ENCODE measurements around the gene INTS7. TPM values are rescaled to one million over a fixed set of nuclear protein-coding genes. Genes with fewer than 3 reads are reported as not detected.

Gene INTS7
- total and polyA plus RNA-seq, 2 experiments from 2014 or later: 11.8 to 15.5 TPM

DNA sequence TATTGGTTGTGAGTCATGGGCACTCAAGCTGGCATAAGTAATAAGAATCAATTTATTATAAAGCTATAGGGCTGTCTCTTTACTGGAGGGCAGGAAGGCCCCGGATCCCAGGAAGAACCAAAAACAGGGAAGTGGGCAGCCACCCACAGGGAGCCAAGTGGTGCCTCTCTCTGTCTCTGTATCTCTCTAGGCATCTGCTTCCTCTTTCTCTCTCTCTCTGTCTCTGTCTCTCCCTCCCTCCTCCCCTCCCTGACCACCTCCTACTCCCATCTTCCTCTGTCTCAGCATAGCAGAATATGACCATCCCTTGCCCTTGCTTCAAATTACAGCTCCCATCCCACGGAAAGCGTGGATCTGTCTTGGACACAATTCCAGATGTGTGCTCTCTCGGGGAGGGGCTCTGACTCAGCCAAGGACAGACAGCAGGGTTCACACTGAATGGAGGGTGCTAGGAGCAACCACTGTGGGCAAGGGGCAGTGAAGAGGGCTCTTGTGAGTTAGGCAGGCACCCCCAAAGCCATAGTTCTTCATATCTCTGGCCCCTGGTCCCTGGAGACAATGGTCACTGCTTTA lies 124.4 kb downstream of the INTS7 start:
- Histone ChIP-seq H3K9me2 (replicated peaks; ENCODE audit: insufficient read depth) (no peaks in the 10 kb centered on the region), H4K20me1 (ENCODE audit: insufficient read depth, poor library complexity, severe bottlenecking) (no peaks in the 10 kb centered on the region), H3K4me3 (no peak overlapping the region), H2AFZ (no peak overlapping the region), H3K4me2 (peak overlapping the region; percentile 45), H3K4me1 (ENCODE audit: insufficient read depth) (peaks cover 21% of the 10 kb centered on the region), H3K9me3 (ENCODE audit: low read depth) (no peaks in the 10 kb centered on the region), H3K36me3 (replicated peaks; ENCODE audit: insufficient read depth, low read depth) (no peaks in the 10 kb centered on the region), H3K79me2 (no peaks in the 10 kb centered on the region), H3K27ac (peak overlapping the region; percentile 87), H3K27me3 (no peaks in the 10 kb centered on the region)
- DNase-seq (ENCODE audit: low spot score): no peak
- WGBS (ENCODE audit: low lambda C conversion rate, missing lambda C conversion rate): 70% methylated on average over 4 of the region's 4 CpGs
- no peak for TF ChIP-seq EZH2phosphoT487 (IDR thresholded peaks at IDR 0.05; ENCODE audit: low read depth, severe bottlenecking, unreplicated experiment)
- TF ChIP-seq, protein P1, sequence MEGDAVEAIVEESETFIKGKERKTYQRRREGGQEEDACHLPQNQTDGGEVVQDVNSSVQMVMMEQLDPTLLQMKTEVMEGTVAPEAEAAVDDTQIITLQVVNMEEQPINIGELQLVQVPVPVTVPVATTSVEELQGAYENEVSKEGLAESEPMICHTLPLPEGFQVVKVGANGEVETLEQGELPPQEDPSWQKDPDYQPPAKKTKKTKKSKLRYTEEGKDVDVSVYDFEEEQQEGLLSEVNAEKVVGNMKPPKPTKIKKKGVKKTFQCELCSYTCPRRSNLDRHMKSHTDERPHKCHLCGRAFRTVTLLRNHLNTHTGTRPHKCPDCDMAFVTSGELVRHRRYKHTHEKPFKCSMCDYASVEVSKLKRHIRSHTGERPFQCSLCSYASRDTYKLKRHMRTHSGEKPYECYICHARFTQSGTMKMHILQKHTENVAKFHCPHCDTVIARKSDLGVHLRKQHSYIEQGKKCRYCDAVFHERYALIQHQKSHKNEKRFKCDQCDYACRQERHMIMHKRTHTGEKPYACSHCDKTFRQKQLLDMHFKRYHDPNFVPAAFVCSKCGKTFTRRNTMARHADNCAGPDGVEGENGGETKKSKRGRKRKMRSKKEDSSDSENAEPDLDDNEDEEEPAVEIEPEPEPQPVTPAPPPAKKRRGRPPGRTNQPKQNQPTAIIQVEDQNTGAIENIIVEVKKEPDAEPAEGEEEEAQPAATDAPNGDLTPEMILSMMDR (IDR thresholded peaks at IDR 0.05; ENCODE audit: poor library complexity): no peak
- no peak for TF ChIP-seq EZH2 (IDR thresholded peaks at IDR 0.05; ENCODE audit: borderline replicate concordance)

DNA sequence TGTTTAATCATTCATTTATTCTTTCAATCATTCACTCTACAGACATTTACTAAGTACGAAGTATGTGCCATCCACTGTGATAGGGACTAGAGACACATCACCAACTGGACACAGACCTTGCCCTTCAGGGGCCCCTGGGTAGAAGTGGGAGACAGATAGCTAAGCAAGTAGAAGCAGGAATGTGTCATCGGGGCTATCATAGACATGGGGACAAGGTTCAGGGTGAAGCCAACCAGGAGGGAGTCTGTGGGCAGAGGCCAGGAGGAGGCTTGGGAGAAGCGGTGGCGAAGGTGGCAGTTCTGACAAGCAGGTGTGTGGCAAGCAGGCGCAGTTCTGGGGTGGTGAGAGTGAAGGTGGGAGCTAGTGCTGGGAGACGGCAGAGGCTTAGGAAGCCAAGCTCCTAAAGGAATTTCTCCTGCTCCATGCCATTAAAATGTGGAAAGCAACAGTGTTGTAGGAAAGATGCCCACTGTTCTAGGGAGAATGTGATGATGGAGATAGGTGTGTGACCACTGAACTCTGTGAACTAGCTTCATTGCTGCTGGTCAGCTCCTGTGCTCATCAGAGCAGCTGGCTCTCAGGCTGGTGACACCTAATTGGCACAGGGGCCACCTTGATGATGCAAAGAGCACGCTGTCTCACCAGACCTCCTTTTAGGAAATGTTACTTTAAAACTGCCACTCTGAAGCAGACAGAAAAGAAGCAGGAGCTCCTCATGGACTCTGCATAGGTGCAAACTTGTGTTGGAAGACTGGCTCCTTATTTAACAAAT lies 125.1 kb downstream of the INTS7 start:
- Histone ChIP-seq H4K20me1 (ENCODE audit: insufficient read depth, poor library complexity, severe bottlenecking) (no peaks in the 10 kb centered on the region), H3K79me2 (no peaks in the 10 kb centered on the region), H3K36me3 (replicated peaks; ENCODE audit: insufficient read depth, low read depth) (no peaks in the 10 kb centered on the region), H3K27ac (peak overlapping the region; percentile 87), H3K4me2 (peak overlapping the region; percentile 45), H3K27me3 (no peaks in the 10 kb centered on the region), H2AFZ (no peak overlapping the region), H3K4me3 (no peak overlapping the region), H3K9me3 (ENCODE audit: low read depth) (no peaks in the 10 kb centered on the region), H3K9me2 (replicated peaks; ENCODE audit: insufficient read depth) (no peaks in the 10 kb centered on the region), H3K4me1 (ENCODE audit: insufficient read depth) (peaks cover 21% of the 10 kb centered on the region)
- 88% methylated on average over 7 of the region's 7 CpGs for WGBS (ENCODE audit: low lambda C conversion rate, missing lambda C conversion rate)
- DNase-seq (ENCODE audit: low spot score): peak; percentile 69
- TF ChIP-seq EZH2 (IDR thresholded peaks at IDR 0.05; ENCODE audit: borderline replicate concordance) (no peak), EZH2phosphoT487 (IDR thresholded peaks at IDR 0.05; ENCODE audit: low read depth, severe bottlenecking, unreplicated experiment) (no peak)
- TF ChIP-seq, protein P1 (IDR thresholded peaks at IDR 0.05; ENCODE audit: poor library complexity): no peak

DNA sequence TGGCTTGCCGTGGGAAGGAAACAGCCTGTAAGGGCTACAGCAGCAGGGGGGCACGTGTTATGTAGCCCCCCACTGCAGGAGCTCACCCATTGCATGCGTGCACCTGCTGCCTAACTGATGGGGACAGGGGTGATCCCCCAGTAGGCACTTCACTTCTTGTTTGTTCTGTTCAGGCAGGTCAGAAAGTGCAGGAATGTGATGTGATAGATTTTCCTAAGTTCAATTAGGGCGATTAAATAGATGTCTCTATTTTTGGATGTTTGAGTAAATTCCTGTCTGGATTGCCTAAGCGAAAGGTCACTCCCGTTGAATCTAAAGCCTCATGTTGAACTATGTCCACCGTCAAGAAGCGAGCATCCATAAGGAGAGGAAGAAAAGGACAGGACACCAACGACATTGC lies 126.0 kb downstream of the INTS7 start:
- Histone ChIP-seq H4K20me1 (ENCODE audit: insufficient read depth, poor library complexity, severe bottlenecking) (no peaks in the 10 kb centered on the region), H3K4me1 (ENCODE audit: insufficient read depth) (peaks cover 21% of the 10 kb centered on the region), H2AFZ (no peak overlapping the region), H3K36me3 (replicated peaks; ENCODE audit: insufficient read depth, low read depth) (no peaks in the 10 kb centered on the region), H3K27me3 (no peaks in the 10 kb centered on the region), H3K4me3 (no peak overlapping the region), H3K4me2 (peak overlapping the region; percentile 42), H3K9me3 (ENCODE audit: low read depth) (no peaks in the 10 kb centered on the region), H3K79me2 (no peaks in the 10 kb centered on the region), H3K9me2 (replicated peaks; ENCODE audit: insufficient read depth) (no peaks in the 10 kb centered on the region), H3K27ac (peak overlapping the region; percentile 85)
- TF ChIP-seq, protein P1 (IDR thresholded peaks at IDR 0.05; ENCODE audit: poor library complexity): no peak
- TF ChIP-seq EZH2 (IDR thresholded peaks at IDR 0.05; ENCODE audit: borderline replicate concordance) (no peak), EZH2phosphoT487 (IDR thresholded peaks at IDR 0.05; ENCODE audit: low read depth, severe bottlenecking, unreplicated experiment) (no peak)
- WGBS (ENCODE audit: low lambda C conversion rate, missing lambda C conversion rate): 69% methylated on average over 9 of the region's 9 CpGs
- DNase-seq (ENCODE audit: low spot score): no peak
